ENCODE measurements around the gene TCEANC2. TPM values are rescaled to one million over a fixed set of nuclear protein-coding genes. Genes with fewer than 3 reads are reported as not detected.

TCEANC2 gene
- total RNA-seq, 1 donor from 2014 or later = 3.6 TPM

GRCh38 chr1:54107131-54107530 lies 53.7 kb downstream of the TCEANC2 start:
- Histone ChIP-seq H3K4me3 (ENCODE audit: low read depth, low read length) (no peak overlapping the region), H3K36me3 (ENCODE audit: control insufficient read depth, insufficient read depth, low read length) (no peaks in the 10 kb centered on the region), H3K27me3 (ENCODE audit: control insufficient read depth, insufficient read depth, low read length) (no peaks in the 10 kb centered on the region)
- TF ChIP-seq CTCF (IDR thresholded peaks at IDR 0.05; ENCODE audit: insufficient read depth, low read length, poor library complexity, severe bottlenecking) = peak; percentile 20
- DNase-seq (ENCODE audit: low read depth) = no peak

GRCh38 chr1:54108156-54108555 lies 54.7 kb downstream of the TCEANC2 start:
- TF ChIP-seq CTCF (IDR thresholded peaks at IDR 0.05; ENCODE audit: insufficient read depth, low read length, poor library complexity, severe bottlenecking) = no peak
- DNase-seq (ENCODE audit: low read depth) = no peak
- no peak overlapping the region for H3K4me3 ChIP-seq (ENCODE audit: low read depth, low read length)
- no peaks in the 10 kb centered on the region for H3K36me3 ChIP-seq (ENCODE audit: control insufficient read depth, insufficient read depth, low read length)
- no peaks in the 10 kb centered on the region for H3K27me3 ChIP-seq (ENCODE audit: control insufficient read depth, insufficient read depth, low read length)

- no peak for TF ChIP-seq CTCF (IDR thresholded peaks at IDR 0.05; ENCODE audit: insufficient read depth, low read length, poor library complexity, severe bottlenecking)
- DNase-seq (ENCODE audit: low read depth) = no peak
Measured at GRCh38 chr1:54109129-54110090, 56.0 kb downstream of the TCEANC2 start.

GRCh38 chr1:54110996-54111395 lies 57.6 kb downstream of the TCEANC2 start:
- Histone ChIP-seq H3K36me3 (ENCODE audit: control insufficient read depth, insufficient read depth, low read length) (no peaks in the 10 kb centered on the region), H3K4me3 (ENCODE audit: low read depth, low read length) (no peak overlapping the region), H3K27me3 (ENCODE audit: control insufficient read depth, insufficient read depth, low read length) (no peaks in the 10 kb centered on the region)
- DNase-seq (ENCODE audit: low read depth) = no peak
- TF ChIP-seq CTCF (IDR thresholded peaks at IDR 0.05; ENCODE audit: insufficient read depth, low read length, poor library complexity, severe bottlenecking) = no peak

More at GRCh38 chr1:54109129-54110090, 56.0 kb downstream of the TCEANC2 start:
- Histone ChIP-seq H3K27me3 (ENCODE audit: control insufficient read depth, insufficient read depth, low read length) (no peaks in the 10 kb centered on the region), H3K4me3 (ENCODE audit: low read depth, low read length) (no peak overlapping the region), H3K36me3 (ENCODE audit: control insufficient read depth, insufficient read depth, low read length) (no peaks in the 10 kb centered on the region)

GRCh38 chr1:54111624-54112023 lies 58.2 kb downstream of the TCEANC2 start:
- TF ChIP-seq CTCF (IDR thresholded peaks at IDR 0.05; ENCODE audit: insufficient read depth, low read length, poor library complexity, severe bottlenecking) = no peak
- DNase-seq (ENCODE audit: low read depth) = no peak
- Histone ChIP-seq H3K36me3 (ENCODE audit: control insufficient read depth, insufficient read depth, low read length) (no peaks in the 10 kb centered on the region), H3K4me3 (ENCODE audit: low read depth, low read length) (no peak overlapping the region), H3K27me3 (ENCODE audit: control insufficient read depth, insufficient read depth, low read length) (no peaks in the 10 kb centered on the region)
